Astrocyte (in vitro differentiated cells and primary cell): ENCODE measurements around the gene TMPRSS13. TPM values are rescaled to one million over a fixed set of nuclear protein-coding genes. Genes with fewer than 3 reads are reported as not detected.

Experiments
- DNase-seq: peaks from one replicate; pipeline ENCODE4 v3.0.0-alpha.2; 2010; ENCODE audit warnings: low read depth
- FAIRE-seq: peaks from 2 replicates; lab custom pipeline; 2011; peaks lifted over from hg19 to GRCh38; lab: Jason Lieb, UNC
- H2AFZ ChIP-seq: 2 replicates; pipeline ENCODE4 v1.6.0; 2012; ENCODE audit warnings: low read depth, low read length, inconsistent platforms
- H3K27ac ChIP-seq: 2 replicates; pipeline ENCODE4 v1.5.1; 2011; ENCODE audit warnings: low read depth, low read length, inconsistent platforms
- H3K27me3 ChIP-seq: 2 replicates; pipeline ENCODE4 v1.6.0; 2011; ENCODE audit warnings: low read length, inconsistent platforms; ENCODE audit not compliant: insufficient read depth
- H3K36me3 ChIP-seq: 2 replicates; pipeline ENCODE4 v1.5.1; 2011; ENCODE audit warnings: low read length, inconsistent platforms; ENCODE audit not compliant: insufficient read depth
- H3K4me1 ChIP-seq: 2 replicates; pipeline ENCODE4 v1.5.1; 2011; ENCODE audit warnings: low read length, inconsistent platforms; ENCODE audit not compliant: insufficient read depth
- H3K4me2 ChIP-seq: 2 replicates; pipeline ENCODE4 v1.6.0; 2012; ENCODE audit warnings: low read length, inconsistent platforms
- H3K4me3 ChIP-seq: 2 replicates; pipeline ENCODE4 v1.5.1; 2011; ENCODE audit warnings: low read depth, mild to moderate bottlenecking, low read length, inconsistent platforms; ENCODE audit not compliant: insufficient read depth
- H3K79me2 ChIP-seq: 2 replicates; pipeline ENCODE4 v1.6.0; 2012; ENCODE audit warnings: mild to moderate bottlenecking, low read length, inconsistent platforms; ENCODE audit not compliant: insufficient read depth
- H3K9ac ChIP-seq: 2 replicates; pipeline ENCODE4 v1.6.0; 2012; ENCODE audit warnings: mild to moderate bottlenecking, low read length, inconsistent platforms
- H3K9me3 ChIP-seq: 2 replicates; pipeline ENCODE4 v1.5.1; 2012; ENCODE audit warnings: low read depth, mild to moderate bottlenecking, low read length, inconsistent platforms; ENCODE audit not compliant: insufficient read depth
- H4K20me1 ChIP-seq: 2 replicates; pipeline ENCODE4 v1.6.0; 2012; ENCODE audit warnings: low read length, inconsistent platforms; ENCODE audit not compliant: insufficient read depth
- H3K27ac Mint-ChIP-seq: one replicate; pipeline ENCODE4 v1.8.0; 2021; ENCODE audit warnings: mild to moderate bottlenecking, mixed read lengths; ENCODE audit not compliant: unreplicated experiment
- H3K27me3 Mint-ChIP-seq: one replicate; pipeline ENCODE4 v1.8.0; 2021; ENCODE audit warnings: low read depth, mixed read lengths; ENCODE audit not compliant: unreplicated experiment
- H3K36me3 Mint-ChIP-seq: one replicate; pipeline ENCODE4 v1.8.0; 2021; ENCODE audit warnings: low read depth, mixed read lengths; ENCODE audit not compliant: unreplicated experiment
- H3K4me1 Mint-ChIP-seq: one replicate; pipeline ENCODE4 v1.8.0; 2021; ENCODE audit warnings: low read depth, mixed read lengths; ENCODE audit not compliant: unreplicated experiment
- H3K4me3 Mint-ChIP-seq: one replicate; pipeline ENCODE4 v1.8.0; 2021; ENCODE audit warnings: mild to moderate bottlenecking, moderate library complexity, mixed read lengths; ENCODE audit not compliant: unreplicated experiment
- H3K9me3 Mint-ChIP-seq: one replicate; pipeline ENCODE4 v1.8.0; 2021; ENCODE audit warnings: mild to moderate bottlenecking, mixed read lengths; ENCODE audit not compliant: unreplicated experiment
- CTCF ChIP-seq: IDR thresholded peaks from 2 replicates; pipeline ENCODE4 v1.5.1; 2011; ENCODE audit warnings: low read depth, mild to moderate bottlenecking, inconsistent platforms, low read length, moderate library complexity; ENCODE audit not compliant: insufficient read depth
- EZH2 ChIP-seq: IDR thresholded peaks from 2 replicates; pipeline ENCODE4 v1.6.1; 2012; ENCODE audit warnings: mild to moderate bottlenecking, low read length, inconsistent platforms; ENCODE audit not compliant: insufficient read depth
- total RNA-seq: library from RNA; stranded (reverse); gene quantifications from 2 replicates; pipeline ENCODE4 v1.2.1, GENCODE V29; 2021

TMPRSS13 gene
- total RNA-seq, 1 donor from 2014 or later: 0.66 TPM

DNA sequence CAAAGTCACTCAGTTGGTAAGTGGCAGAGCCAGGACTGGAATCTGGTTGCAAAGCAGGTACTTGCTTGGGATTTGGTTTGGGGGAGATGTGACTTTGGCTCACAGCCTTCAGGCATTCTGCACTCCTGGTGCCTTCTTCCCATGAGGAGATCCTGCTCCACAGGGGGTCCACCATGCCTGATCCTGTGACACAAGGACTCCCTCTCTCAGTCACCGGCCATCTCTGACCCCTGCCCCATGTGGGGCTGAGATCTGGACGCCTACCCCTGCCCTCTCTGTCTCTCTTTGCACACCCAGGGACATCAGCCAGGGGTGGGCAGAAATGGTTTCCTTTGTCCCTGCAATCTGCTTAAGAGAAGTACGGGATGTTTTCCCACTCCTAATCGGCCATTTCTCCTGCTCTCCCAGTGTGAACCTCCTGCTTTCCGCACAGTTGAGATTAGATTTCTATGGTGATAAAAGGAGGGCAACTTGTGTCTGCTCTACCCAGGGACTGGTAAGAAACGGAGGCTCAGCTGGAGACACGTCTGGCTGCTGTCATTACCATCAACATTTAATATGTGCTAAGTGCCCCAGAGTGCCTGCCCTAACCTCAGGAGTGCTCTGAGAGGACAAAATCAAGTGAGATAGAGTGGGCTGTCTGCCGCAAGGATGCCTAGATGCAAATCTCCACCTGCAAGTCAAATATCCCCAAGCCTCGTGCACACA is 41.6 kb downstream of the TMPRSS13 start:
- no peak overlapping the region for H3K27ac Mint-ChIP-seq
- Histone ChIP-seq H4K20me1 (no peaks in the 10 kb centered on the region), H3K4me2 (no peak overlapping the region), H3K79me2 (no peaks in the 10 kb centered on the region), H3K27me3 (peaks cover 5% of the 10 kb centered on the region), H3K9me3 (no peaks in the 10 kb centered on the region), H3K27ac (no peak overlapping the region), H3K4me1 (no peaks in the 10 kb centered on the region), H3K36me3 (no peaks in the 10 kb centered on the region), H3K4me3 (no peak overlapping the region), H3K9ac (no peak overlapping the region), H2AFZ (no peak overlapping the region)
- no peak overlapping the region for H3K4me3 Mint-ChIP-seq
- TF ChIP-seq CTCF: no peak
- TF ChIP-seq EZH2: no peak
- H3K27me3 Mint-ChIP-seq: peaks cover under 1% of the 10 kb centered on the region
- FAIRE-seq (no peak), DNase-seq (no peak)
- peaks cover 19% of the 10 kb centered on the region for H3K4me1 Mint-ChIP-seq
- H3K9me3 Mint-ChIP-seq: no peaks in the 10 kb centered on the region
- H3K36me3 Mint-ChIP-seq: peaks cover 4% of the 10 kb centered on the region

DNA sequence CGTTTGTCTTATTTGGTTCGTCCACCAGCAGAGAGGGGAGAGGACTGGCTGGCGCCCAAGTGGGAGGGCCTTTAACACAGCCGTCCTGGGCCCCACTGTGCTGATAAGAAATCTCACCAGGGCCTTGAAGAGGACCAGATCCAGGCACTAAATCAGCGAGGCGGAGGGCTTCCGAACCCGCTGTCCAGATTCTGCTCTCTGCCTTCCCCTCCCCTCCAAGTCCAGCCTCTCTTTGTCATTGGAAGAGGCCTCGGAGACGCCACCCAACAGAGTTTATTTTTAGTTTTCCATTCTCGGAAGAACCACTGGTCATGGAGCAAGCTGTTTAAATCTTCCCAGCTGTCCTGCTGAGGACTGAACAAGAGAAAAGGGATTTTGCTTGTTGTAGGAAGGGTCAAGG is 43.4 kb downstream of the TMPRSS13 start:
- no peaks in the 10 kb centered on the region for H4K20me1 ChIP-seq
- Mint-ChIP-seq H3K27ac (peak overlapping the region; percentile 21), H3K27me3 (peaks cover 18% of the 10 kb centered on the region), H3K4me1 (peaks cover 19% of the 10 kb centered on the region), H3K9me3 (no peaks in the 10 kb centered on the region), H3K36me3 (peaks cover 4% of the 10 kb centered on the region), H3K4me3 (no peak overlapping the region)
- peak overlapping the region; percentile 7 for H2AFZ ChIP-seq
- H3K4me2 ChIP-seq: peak overlapping the region; percentile 27
- no peak for DNase-seq
- no peaks in the 10 kb centered on the region for H3K79me2 ChIP-seq
- peaks cover 6% of the 10 kb centered on the region for H3K27me3 ChIP-seq
- no peak for TF ChIP-seq CTCF
- no peak for TF ChIP-seq EZH2
- H3K36me3 ChIP-seq: no peaks in the 10 kb centered on the region
- no peak overlapping the region for H3K4me3 ChIP-seq
- no peak for FAIRE-seq
- H3K27ac ChIP-seq: no peak overlapping the region
- no peaks in the 10 kb centered on the region for H3K4me1 ChIP-seq
- no peaks in the 10 kb centered on the region for H3K9me3 ChIP-seq
- H3K9ac ChIP-seq: no peak overlapping the region

GRCh38 chr11:117884994-117885393 is 44.2 kb downstream of the TMPRSS13 start:
- Histone ChIP-seq H4K20me1 (no peaks in the 10 kb centered on the region), H3K9ac (no peak overlapping the region), H3K79me2 (no peaks in the 10 kb centered on the region), H3K27ac (no peak overlapping the region), H3K4me1 (no peaks in the 10 kb centered on the region), H3K4me3 (no peak overlapping the region), H2AFZ (no peak overlapping the region), H3K36me3 (no peaks in the 10 kb centered on the region), H3K9me3 (no peaks in the 10 kb centered on the region), H3K27me3 (peaks cover 13% of the 10 kb centered on the region), H3K4me2 (no peak overlapping the region)
- Mint-ChIP-seq H3K36me3 (peaks cover 4% of the 10 kb centered on the region), H3K27me3 (peaks cover 26% of the 10 kb centered on the region), H3K27ac (peak overlapping the region; percentile 20), H3K9me3 (no peaks in the 10 kb centered on the region), H3K4me1 (peaks cover 19% of the 10 kb centered on the region), H3K4me3 (no peak overlapping the region)
- FAIRE-seq (no peak), DNase-seq (peak; percentile 19)
- no peak for TF ChIP-seq CTCF
- no peak for TF ChIP-seq EZH2
